Islet precursor cell (in vitro differentiated cells): ENCODE measurements around the gene S100PBP.
"Not testable (repeated sequence)": the region's sequence is repeated elsewhere in the genome, so short reads cannot be mapped to it uniquely, and the experiment has no call there.

ENCODE experiments used
- DNase-seq: peaks from one replicate; pipeline ENCODE4 v3.0.0-alpha.2; 2018

Gene S100PBP

GRCh38 chr1:32786856-32787255, 30.6 kb upstream of the S100PBP start:
- DNase-seq: no peak

GRCh38 chr1:32789356-32789755, 28.1 kb upstream of the S100PBP start:
- DNase-seq: not testable (repeated sequence)

- no peak for DNase-seq
Observed at GRCh38 chr1:32791881-32792280, 25.6 kb upstream of the S100PBP start.

- not testable (repeated sequence) for DNase-seq
Observed at GRCh38 chr1:32795763-32796162, 21.7 kb upstream of the S100PBP start.

- no peak for DNase-seq
Observed at GRCh38 chr1:32797456-32797855, 20.0 kb upstream of the S100PBP start.

- no peak for DNase-seq
Observed at GRCh38 chr1:32798191-32798590, 19.3 kb upstream of the S100PBP start.

- no peak for DNase-seq
Observed at GRCh38 chr1:32798679-32799416, 18.6 kb upstream of the S100PBP start.

GRCh38 chr1:32801096-32801715, 16.2 kb upstream of the S100PBP start:
- no peak for DNase-seq

- not testable (repeated sequence) for DNase-seq
Observed at GRCh38 chr1:32804460-32804859, 13.0 kb upstream of the S100PBP start.

- no peak for DNase-seq
Observed at GRCh38 chr1:32806290-32806689, 11.2 kb upstream of the S100PBP start.

- no peak for DNase-seq
Observed at GRCh38 chr1:32806910-32807523, 10.4 kb upstream of the S100PBP start.

GRCh38 chr1:32808580-32808979, 8.9 kb upstream of the S100PBP start:
- DNase-seq: no peak

GRCh38 chr1:32810358-32810757, 7.1 kb upstream of the S100PBP start:
- peak; percentile 61 for DNase-seq

GRCh38 chr1:32811265-32811664, 6.2 kb upstream of the S100PBP start:
- no peak for DNase-seq

GRCh38 chr1:32811917-32812316, 5.5 kb upstream of the S100PBP start:
- DNase-seq: no peak

GRCh38 chr1:32813941-32814739, 3.3 kb upstream of the S100PBP start:
- DNase-seq: no peak

- peak; percentile 63 for DNase-seq
Observed at GRCh38 chr1:32816676-32817158, 736 bp upstream of the S100PBP start.

GRCh38 chr1:32817815-32818786, 648 bp downstream of the S100PBP start:
- peak; percentile 88 for DNase-seq

GRCh38 chr1:32818804-32819541, 1.5 kb downstream of the S100PBP start:
- DNase-seq: no peak

- no peak for DNase-seq
Observed at GRCh38 chr1:32825181-32825580, 7.7 kb downstream of the S100PBP start.

GRCh38 chr1:32828341-32828740, 10.9 kb downstream of the S100PBP start:
- no peak for DNase-seq
